ENCODE measurements around the gene ITGA2B. TPM values are rescaled to one million over a fixed set of nuclear protein-coding genes. Genes with fewer than 3 reads are reported as not detected.
"Not testable (repeated sequence)": the region's sequence is repeated elsewhere in the genome, so short reads cannot be mapped to it uniquely, and the experiment has no call there.

ITGA2B gene
- total RNA-seq, 2 donors from 2014 or later = 2.4 to 2.7 TPM

GRCh38 chr17:44358066-44358465 lies 31.4 kb downstream of the ITGA2B start:
- no peak for DNase-seq
- intact Hi-C loops (cut with DNase I) = no loop called here
- no peak for ATAC-seq

- no peak for ATAC-seq
- no peak for DNase-seq
- intact Hi-C loops (cut with DNase I) = no loop called here
These were observed 33.2 kb downstream of the ITGA2B start for GRCh38 chr17:44356241-44356640.

GRCh38 chr17:44355642-44356099 lies 33.8 kb downstream of the ITGA2B start:
- intact Hi-C loops (cut with DNase I) = no loop called here
- DNase-seq (no peak), ATAC-seq (no peak)

- intact Hi-C loops (cut with DNase I) = no loop called here
- ATAC-seq (peak in 1 of 2 donors; percentile 1), DNase-seq (peak; percentile 65)
These were observed 34.6 kb downstream of the ITGA2B start for GRCh38 chr17:44354582-44355561.

- intact Hi-C loops (cut with DNase I) = no loop called here
- DNase-seq = no peak
- ATAC-seq = peak; percentile 12 to 54
These were observed 35.6 kb downstream of the ITGA2B start for GRCh38 chr17:44353672-44354331.

- ATAC-seq (no peak), DNase-seq (no peak)
- intact Hi-C loops (cut with DNase I) = no loop called here
These were observed 36.4 kb downstream of the ITGA2B start for GRCh38 chr17:44352828-44353671.

GRCh38 chr17:44351961-44352827 lies 37.3 kb downstream of the ITGA2B start:
- intact Hi-C loops (cut with DNase I) = no loop called here
- no peak for DNase-seq
- ATAC-seq = no peak

GRCh38 chr17:44351464-44351863 lies 38.0 kb downstream of the ITGA2B start:
- intact Hi-C loops (cut with DNase I) = no loop called here
- ATAC-seq (no peak), DNase-seq (no peak)

GRCh38 chr17:44350733-44351226 lies 38.7 kb downstream of the ITGA2B start:
- DNase-seq = peak; percentile 77
- intact Hi-C loops (cut with DNase I) = no loop called here

GRCh38 chr17:44349553-44350070 lies 39.8 kb downstream of the ITGA2B start:
- DNase-seq (no peak), ATAC-seq (no peak)
- intact Hi-C loops (cut with DNase I) = no loop called here

More at GRCh38 chr17:44350733-44351226, 38.7 kb downstream of the ITGA2B start:
- ATAC-seq = peak; percentile 45 to 48

- ATAC-seq (no peak), DNase-seq (no peak)
- intact Hi-C loops (cut with DNase I) = no loop called here
These were observed 40.5 kb downstream of the ITGA2B start for GRCh38 chr17:44348988-44349364.

- DNase-seq (no peak), ATAC-seq (no peak)
- intact Hi-C loops (cut with DNase I) = no loop called here
These were observed 41.0 kb downstream of the ITGA2B start for GRCh38 chr17:44348234-44348987.

GRCh38 chr17:44347206-44348055 lies 42.0 kb downstream of the ITGA2B start:
- intact Hi-C loops (cut with DNase I); DNase-seq; ATAC-seq: not testable (repeated sequence)

GRCh38 chr17:44346064-44346844 lies 43.2 kb downstream of the ITGA2B start:
- intact Hi-C loops (cut with DNase I) = no loop called here
- DNase-seq = no peak
- ATAC-seq = no peak

- ATAC-seq (peak; percentile 20 to 36), DNase-seq (no peak)
- intact Hi-C loops (cut with DNase I) = no loop called here
These were observed 43.9 kb downstream of the ITGA2B start for GRCh38 chr17:44345454-44346026.
